Retinal pigment epithelial cell (primary cell): ENCODE data around the gene SP9.

ENCODE experiments used
- DNase-seq: peaks from one replicate; pipeline ENCODE4 v3.0.0-alpha.2; 2010; ENCODE audit warnings: low read depth
- H3K4me3 ChIP-seq: 2 replicates; pipeline ENCODE4 v1.5.1; 2011; ENCODE audit warnings: mild to moderate bottlenecking, low read length, control low read depth, moderate library complexity
- CTCF ChIP-seq: conservative IDR thresholded peaks from 2 replicates; pipeline ENCODE4 v1.5.1; 2011; ENCODE audit warnings: low read depth, low read length, control low read depth, inconsistent platforms

Gene SP9

DNA sequence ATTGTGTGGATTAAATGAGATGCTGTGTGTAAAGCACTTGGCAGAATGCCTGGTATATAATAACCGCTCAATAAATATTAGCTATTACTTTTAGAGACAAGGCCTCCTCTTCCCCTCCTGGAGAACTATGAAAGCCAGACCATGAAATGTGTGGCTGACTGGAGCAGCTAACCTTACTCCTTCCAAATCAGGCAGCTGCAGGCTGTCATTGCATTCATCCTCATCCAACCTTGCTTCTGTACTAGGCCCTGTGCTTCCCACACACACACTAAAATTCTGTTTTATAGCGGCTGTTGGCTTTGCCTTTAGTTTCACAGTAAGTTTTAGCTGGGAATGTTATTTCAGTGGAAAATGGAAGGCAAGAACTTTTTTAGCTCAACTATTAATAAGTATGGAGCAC lies 10.2 kb upstream of the SP9 start:
- TF ChIP-seq CTCF, result no peak
- H3K4me3 ChIP-seq, result no peak overlapping the region

GRCh38 chr2:174325373-174326160 lies 9.2 kb upstream of the SP9 start:
- no peak for TF ChIP-seq CTCF
- peak overlapping the region; percentile 39 for H3K4me3 ChIP-seq

More for the DNA sequence above, 10.2 kb upstream of the SP9 start:
- DNase-seq, result no peak

DNA sequence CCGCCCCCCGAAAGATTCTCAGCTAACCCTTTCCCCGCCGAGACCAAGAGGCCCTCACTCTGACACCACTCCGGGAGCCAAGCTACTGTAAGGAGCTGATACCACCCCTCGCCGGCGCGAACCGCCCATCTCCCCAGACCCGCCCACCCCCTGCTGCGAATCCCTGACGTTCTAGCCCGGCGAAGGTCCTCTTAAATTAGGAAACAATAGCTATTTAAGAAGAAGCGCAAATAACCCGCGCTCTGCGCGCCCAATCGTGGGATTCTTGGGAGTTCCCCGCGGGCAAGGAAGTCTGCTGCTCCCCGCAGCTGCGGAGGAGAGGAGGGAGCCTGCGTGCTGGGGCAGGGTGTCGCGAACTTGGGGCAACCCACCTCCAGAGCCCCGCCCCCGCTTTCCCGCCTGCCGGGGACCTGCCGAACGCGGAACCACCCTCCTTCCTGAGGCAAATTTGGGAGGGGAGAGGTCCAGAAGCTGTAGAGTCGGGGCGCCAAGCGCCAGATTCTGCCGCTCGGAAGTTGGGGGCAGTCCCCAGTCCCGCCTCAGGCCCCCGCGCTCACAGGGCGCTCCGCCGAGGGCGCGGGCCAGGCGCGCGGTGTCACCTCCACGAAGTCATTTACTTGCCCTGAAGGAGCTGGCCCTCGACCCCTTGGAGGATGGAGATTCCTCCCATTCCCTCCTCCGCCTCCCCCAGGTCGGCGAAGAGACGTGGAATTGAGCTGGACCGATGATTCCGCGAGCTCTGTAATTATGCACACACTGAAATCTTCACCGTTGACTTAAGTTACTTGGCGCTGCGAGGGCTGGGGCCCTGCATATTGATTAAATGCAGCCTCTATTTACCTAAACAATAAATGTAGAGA lies 8.4 kb upstream of the SP9 start:
- DNase-seq, result no peak
- TF ChIP-seq CTCF, result no peak
- peak overlapping the region; percentile 39 for H3K4me3 ChIP-seq

More at GRCh38 chr2:174325373-174326160, 9.2 kb upstream of the SP9 start:
- no peak for DNase-seq

GRCh38 chr2:174327021-174327840 lies 7.5 kb upstream of the SP9 start:
- TF ChIP-seq CTCF, result no peak
- DNase-seq, result no peak
- H3K4me3 ChIP-seq, result no peak overlapping the region

DNA sequence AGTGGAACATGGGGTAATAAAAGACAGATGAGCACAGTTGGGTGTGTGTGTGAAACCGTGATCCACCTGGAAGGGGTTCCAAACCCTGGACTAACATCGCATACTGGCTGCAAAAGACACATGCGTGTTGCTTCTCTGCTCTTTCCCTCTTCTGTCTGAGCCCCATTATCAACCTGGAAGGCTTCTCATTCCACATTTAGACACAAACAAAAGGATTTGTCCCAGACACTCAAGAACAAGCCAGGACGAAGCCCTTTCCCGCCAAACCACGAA lies 7.0 kb upstream of the SP9 start:
- no peak for TF ChIP-seq CTCF
- H3K4me3 ChIP-seq, result no peak overlapping the region
- no peak for DNase-seq

- H3K4me3 ChIP-seq, result no peak overlapping the region
- no peak for DNase-seq
- no peak for TF ChIP-seq CTCF
Measured at GRCh38 chr2:174328114-174328960, 6.4 kb upstream of the SP9 start.
